OCI-LY1 (cell line): ENCODE results near the gene STEAP1B.
"Not testable (repeated sequence)": the region's sequence is repeated elsewhere in the genome, so short reads cannot be mapped to it uniquely, and the experiment has no call there.

ENCODE experiments used
- H2AFZ ChIP-seq: fragments of 200-600 bp; sonication (generic), shearing (Covaris generic); 2 replicates; pipeline ENCODE4 v1.6.0; 2014; ENCODE audit warnings: antibody characterized with exemption, mild to moderate bottlenecking, low read length
- H3F3A ChIP-seq: fragments of 200-600 bp; sonication (generic), shearing (Covaris generic); 2 replicates; pipeline ENCODE4 v1.6.0; 2014; ENCODE audit warnings: mild to moderate bottlenecking, antibody characterized with exemption, low read length, moderate library complexity; ENCODE audit not compliant: insufficient read depth
- H3K27ac ChIP-seq: fragments of 200-600 bp; sonication (generic); 2 replicates; pipeline ENCODE4 v1.5.1; 2014; ENCODE audit warnings: low read length, mixed run types, mild to moderate bottlenecking, low read depth; ENCODE audit not compliant: poor library complexity, severe bottlenecking
- H3K27me3 ChIP-seq: fragments of 200-600 bp; sonication (generic); 2 replicates; pipeline ENCODE4 v1.6.0; 2014; ENCODE audit warnings: antibody characterized with exemption, mild to moderate bottlenecking, low read length, moderate library complexity; ENCODE audit not compliant: insufficient read depth
- H3K36me3 ChIP-seq: fragments of 200-600 bp; sonication (generic); 2 replicates; pipeline ENCODE4 v1.6.1; 2014; ENCODE audit warnings: mild to moderate bottlenecking, antibody characterized with exemption, low read length, moderate library complexity, mixed read lengths; ENCODE audit not compliant: insufficient read depth
- H3K4me1 ChIP-seq: fragments of 200-600 bp; sonication (generic); 2 replicates; pipeline ENCODE4 v1.5.1; 2014; ENCODE audit warnings: mild to moderate bottlenecking, low read length, moderate library complexity; ENCODE audit not compliant: insufficient read depth, severe bottlenecking
- H3K4me2 ChIP-seq: fragments of 200-600 bp; sonication (generic), shearing (Covaris generic); 2 replicates; pipeline ENCODE4 v1.6.1; 2014; ENCODE audit warnings: low read length
- H3K4me3 ChIP-seq: fragments of 200-600 bp; sonication (generic); 2 replicates; pipeline ENCODE4 v1.5.1; 2014; ENCODE audit warnings: low read length, low read depth, mild to moderate bottlenecking, mixed read lengths; ENCODE audit not compliant: poor library complexity, severe bottlenecking
- H3K79me2 ChIP-seq: fragments of 200-600 bp; shearing (Covaris generic); 2 replicates; pipeline ENCODE4 v1.6.1; 2016; ENCODE audit warnings: mixed run types, low read length, mixed read lengths; ENCODE audit not compliant: insufficient read depth
- H3K9ac ChIP-seq: fragments of 200-600 bp; sonication (generic), shearing (Covaris generic); 2 replicates; pipeline ENCODE4 v1.6.1; 2014; ENCODE audit warnings: mild to moderate bottlenecking, low read length, mixed read lengths
- H3K9me2 ChIP-seq: fragments of 200-600 bp; sonication (generic), shearing (Covaris generic); 2 replicates; pipeline ENCODE4 v1.6.1; 2014; ENCODE audit warnings: low read depth, mild to moderate bottlenecking, low read length, mixed read lengths
- H3K9me3 ChIP-seq: fragments of 200-600 bp; shearing (Covaris generic); 2 replicates; pipeline ENCODE4 v1.6.1; 2014; ENCODE audit warnings: low read length, mixed read lengths
- H4K20me1 ChIP-seq: fragments of 200-600 bp; sonication (generic), shearing (Covaris generic); 2 replicates; pipeline ENCODE4 v1.6.0; 2016; ENCODE audit warnings: mild to moderate bottlenecking, low read length; ENCODE audit not compliant: insufficient read depth
- EZH2 ChIP-seq: fragments of 200-600 bp; sonication (generic), shearing (Covaris generic); IDR thresholded peaks from 2 replicates; pipeline ENCODE4 v1.8.0; 2017; ENCODE audit warnings: borderline replicate concordance, mixed run types, mild to moderate bottlenecking, antibody characterized with exemption, low read length, moderate library complexity, mixed read lengths
- TF ChIP-seq, protein P1 (sequence below): fragments of 200-600 bp; sonication (generic), shearing (Covaris generic); IDR thresholded peaks from 2 replicates; pipeline ENCODE4 v1.5.1; 2017; ENCODE audit warnings: mild to moderate bottlenecking, antibody characterized with exemption, low read length, moderate library complexity, mixed read lengths

Gene STEAP1B

DNA sequence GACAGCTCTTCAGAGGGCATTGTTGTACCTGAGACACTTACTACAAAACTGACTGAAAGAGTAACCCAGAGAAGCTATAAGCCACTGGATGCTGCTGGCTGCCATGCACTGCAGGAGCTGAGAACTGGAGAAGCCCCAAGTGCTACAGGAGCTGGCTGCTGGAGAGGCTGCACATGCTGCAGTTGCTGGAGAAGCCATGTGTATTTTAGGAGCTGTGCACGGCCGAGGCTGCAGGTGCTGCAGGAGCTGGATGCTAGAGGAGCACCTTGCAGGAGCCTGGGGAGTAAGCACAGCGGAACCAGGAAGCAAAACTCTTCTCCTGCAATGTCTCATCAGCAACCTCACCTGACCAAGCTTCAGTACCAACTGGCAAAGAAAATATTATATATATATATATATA, 45.5 kb downstream of the STEAP1B start:
- Histone ChIP-seq H3K9me3 (no peaks in the 10 kb centered on the region), H3K4me1 (peaks cover 23% of the 10 kb centered on the region), H3F3A (no peaks in the 10 kb centered on the region), H3K27me3 (no peaks in the 10 kb centered on the region), H3K4me2 (no peak overlapping the region), H3K4me3 (no peak overlapping the region), H2AFZ (no peak overlapping the region), H3K36me3 (no peaks in the 10 kb centered on the region), H4K20me1 (no peaks in the 10 kb centered on the region), H3K9me2 (no peaks in the 10 kb centered on the region), H3K27ac (no peak overlapping the region), H3K9ac (no peak overlapping the region), H3K79me2 (no peaks in the 10 kb centered on the region)
- no peak for TF ChIP-seq EZH2
- TF ChIP-seq, protein P1, sequence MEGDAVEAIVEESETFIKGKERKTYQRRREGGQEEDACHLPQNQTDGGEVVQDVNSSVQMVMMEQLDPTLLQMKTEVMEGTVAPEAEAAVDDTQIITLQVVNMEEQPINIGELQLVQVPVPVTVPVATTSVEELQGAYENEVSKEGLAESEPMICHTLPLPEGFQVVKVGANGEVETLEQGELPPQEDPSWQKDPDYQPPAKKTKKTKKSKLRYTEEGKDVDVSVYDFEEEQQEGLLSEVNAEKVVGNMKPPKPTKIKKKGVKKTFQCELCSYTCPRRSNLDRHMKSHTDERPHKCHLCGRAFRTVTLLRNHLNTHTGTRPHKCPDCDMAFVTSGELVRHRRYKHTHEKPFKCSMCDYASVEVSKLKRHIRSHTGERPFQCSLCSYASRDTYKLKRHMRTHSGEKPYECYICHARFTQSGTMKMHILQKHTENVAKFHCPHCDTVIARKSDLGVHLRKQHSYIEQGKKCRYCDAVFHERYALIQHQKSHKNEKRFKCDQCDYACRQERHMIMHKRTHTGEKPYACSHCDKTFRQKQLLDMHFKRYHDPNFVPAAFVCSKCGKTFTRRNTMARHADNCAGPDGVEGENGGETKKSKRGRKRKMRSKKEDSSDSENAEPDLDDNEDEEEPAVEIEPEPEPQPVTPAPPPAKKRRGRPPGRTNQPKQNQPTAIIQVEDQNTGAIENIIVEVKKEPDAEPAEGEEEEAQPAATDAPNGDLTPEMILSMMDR = no peak

DNA sequence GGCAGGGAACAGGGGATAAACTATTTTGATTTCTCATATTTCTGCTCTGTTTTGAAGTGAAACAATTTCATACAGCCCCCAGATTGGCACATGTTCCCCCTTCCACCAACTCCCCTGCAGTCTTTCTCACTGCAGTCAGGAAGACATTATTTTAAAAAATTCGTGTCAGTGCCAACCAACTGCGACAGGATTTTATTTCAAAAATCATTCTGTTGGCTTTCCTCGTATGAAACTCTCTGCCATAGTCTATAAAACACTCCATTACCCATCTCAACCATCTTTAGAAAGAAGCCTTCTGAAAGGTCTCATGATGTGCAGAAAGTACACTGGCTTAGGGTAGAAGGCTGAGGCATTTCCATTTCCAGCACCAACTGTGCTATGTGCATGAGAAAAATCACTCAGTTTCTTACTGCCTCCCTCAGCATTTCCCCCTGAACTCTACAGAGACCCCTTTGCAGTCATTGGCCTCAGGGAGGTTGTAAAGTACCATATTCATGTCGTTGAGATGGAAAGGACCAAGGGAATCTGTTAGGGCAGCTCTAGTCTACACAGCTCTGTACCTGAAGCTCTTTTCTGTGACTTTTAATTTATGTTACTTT, 46.9 kb downstream of the STEAP1B start:
- Histone ChIP-seq H4K20me1 (no peaks in the 10 kb centered on the region), H3K4me1 (peaks cover 27% of the 10 kb centered on the region), H3F3A (no peaks in the 10 kb centered on the region), H3K79me2 (no peaks in the 10 kb centered on the region), H3K9me2 (no peaks in the 10 kb centered on the region), H3K4me2 (peak overlapping the region; percentile 66), H3K27me3 (no peaks in the 10 kb centered on the region), H2AFZ (peak overlapping the region; percentile 7; the same call in 1 of the 2 replicates), H3K27ac (peak overlapping the region; percentile 35), H3K9ac (peak overlapping the region; percentile 52), H3K36me3 (no peaks in the 10 kb centered on the region), H3K9me3 (no peaks in the 10 kb centered on the region), H3K4me3 (peak overlapping the region; percentile 44)
- TF ChIP-seq, protein P1 = peak; percentile 37
- TF ChIP-seq EZH2 = no peak

DNA sequence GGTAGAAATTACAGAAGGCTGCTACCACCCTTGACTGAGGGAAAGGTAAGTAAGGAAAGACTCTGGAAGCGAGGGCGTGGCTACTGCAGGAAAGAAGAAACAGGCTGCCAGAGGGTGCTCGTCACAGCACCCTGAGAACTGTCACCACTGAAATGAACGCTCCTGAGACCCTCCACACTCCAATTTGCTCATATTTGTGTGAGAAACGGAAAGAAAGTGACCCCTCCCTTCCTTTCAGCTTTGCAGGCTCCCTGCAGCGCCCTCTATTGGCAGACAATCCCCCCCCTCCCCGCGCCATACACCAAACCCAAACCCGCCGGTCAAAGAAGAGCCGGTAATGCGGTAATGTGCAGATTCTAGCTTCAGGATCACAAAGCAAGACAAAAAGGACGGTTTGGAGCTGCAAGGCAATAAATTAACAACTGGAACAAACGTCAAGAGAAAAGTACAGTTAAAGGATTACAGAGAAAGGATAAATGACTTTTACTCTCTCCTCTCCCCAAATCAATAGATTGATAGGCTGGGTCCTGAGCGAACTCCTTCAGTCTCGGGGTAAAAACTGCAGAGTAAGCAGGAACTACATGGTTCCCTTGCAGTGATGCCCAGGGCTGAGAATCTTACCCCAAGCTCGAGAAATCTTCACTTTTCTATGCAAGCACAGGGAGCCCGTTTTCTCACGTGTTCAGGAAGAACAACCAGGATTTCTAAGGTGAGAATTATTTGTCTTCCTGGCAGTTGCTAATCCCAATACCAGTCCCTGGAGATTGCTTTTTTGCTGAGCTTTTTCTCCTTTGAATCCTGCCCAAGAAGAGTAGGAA, 47.6 kb downstream of the STEAP1B start:
- H3K36me3 ChIP-seq = no peaks in the 10 kb centered on the region
- no peaks in the 10 kb centered on the region for H3K9me3 ChIP-seq
- H3K27ac ChIP-seq = peak overlapping the region; percentile 40
- no peak for TF ChIP-seq EZH2
- TF ChIP-seq, protein P1 = peak; percentile 98
- H3F3A ChIP-seq = no peaks in the 10 kb centered on the region
- H2AFZ ChIP-seq = peak overlapping the region; percentile 15; the same call in 1 of the 2 replicates
- peak overlapping the region; percentile 66 for H3K4me2 ChIP-seq
- peak overlapping the region; percentile 52 for H3K9ac ChIP-seq
- peak overlapping the region; percentile 44 for H3K4me3 ChIP-seq
- no peaks in the 10 kb centered on the region for H3K79me2 ChIP-seq
- H3K9me2 ChIP-seq = no peaks in the 10 kb centered on the region
- H3K4me1 ChIP-seq = peaks cover 34% of the 10 kb centered on the region
- H4K20me1 ChIP-seq = no peaks in the 10 kb centered on the region
- no peaks in the 10 kb centered on the region for H3K27me3 ChIP-seq

DNA sequence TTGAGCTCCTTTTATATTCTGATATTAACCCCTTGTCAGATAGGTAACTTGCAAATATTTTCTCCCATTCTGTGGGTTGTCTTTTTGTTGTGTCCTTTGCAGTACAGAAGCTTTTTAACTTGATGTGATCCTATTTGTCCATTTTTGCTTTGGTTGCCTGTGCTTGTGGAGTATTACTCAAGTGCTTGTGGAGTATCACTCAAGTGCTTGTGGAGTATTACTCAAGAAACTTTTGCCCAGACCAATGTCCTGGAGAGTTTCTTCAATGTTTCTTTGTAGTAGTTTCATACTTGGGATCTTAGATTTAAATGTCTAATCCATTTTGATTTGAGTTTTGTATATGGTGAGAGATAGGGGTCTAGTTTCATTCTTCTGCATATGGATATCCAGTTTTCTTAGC, 50.0 kb downstream of the STEAP1B start:
- H3K27ac ChIP-seq, H3K36me3 ChIP-seq, H3K9me3 ChIP-seq, H4K20me1 ChIP-seq, H3K4me2 ChIP-seq, H3K9me2 ChIP-seq, H3K79me2 ChIP-seq, H3F3A ChIP-seq, H3K9ac ChIP-seq, H3K27me3 ChIP-seq, H3K4me3 ChIP-seq, H2AFZ ChIP-seq: not testable (repeated sequence)
- peaks cover 57% of the 10 kb centered on the region for H3K4me1 ChIP-seq
